Stomach (tissue), 4 donors: ENCODE data around the gene ST8SIA4.

Source experiments
- CTCF ChIP-seq, 7 experiments: fragments of 450-650 bp in 4 of 7; fragments of 200-600 bp in 3 of 7; sonication (generic) in 3 of 7; IDR thresholded peaks; one replicate each; pipeline ENCODE4 v1.5.1; 2016 to 2019; ENCODE audit warnings: antibody characterized with exemption in 7 of 7, control low read depth in 2 of 7, mild to moderate bottlenecking in 1 of 7
- EP300 ChIP-seq: sonication (generic); formaldehyde crosslinking; IDR thresholded peaks from one replicate; pipeline ENCODE4 v1.6.1; 2017; ENCODE audit warnings: antibody characterized with exemption
- POLR2A ChIP-seq, 4 donors: fragments of 450-650 bp; IDR thresholded peaks; one replicate each; pipeline ENCODE4 v1.6.1; 2016; ENCODE audit warnings: antibody characterized with exemption in 4 of 4, control low read depth in 2 of 4, mild to moderate bottlenecking in 1 of 4, moderate library complexity in 1 of 4
- POLR2AphosphoS5 ChIP-seq, 3 donors: sonication (generic); formaldehyde crosslinking; IDR thresholded peaks; one replicate each; pipeline ENCODE4 v1.6.1; 2016; ENCODE audit warnings: antibody characterized with exemption in 3 of 3

GRCh38 chr5:100840370-100840769 lies 62.7 kb downstream of the ST8SIA4 start:
- no peak for TF ChIP-seq CTCF (IDR thresholded peaks at IDR 0.05)
- TF ChIP-seq POLR2A (IDR thresholded peaks at IDR 0.05), result no peak
- TF ChIP-seq POLR2AphosphoS5 (IDR thresholded peaks at IDR 0.05), result no peak
- TF ChIP-seq EP300, result no peak
